Activated T-cell treated with anti-CD3 and anti-CD28 coated beads for 48 hours (primary cell): Measurements from ENCODE around the gene CPSF7.
"Not testable (repeated sequence)": the region's sequence is repeated elsewhere in the genome, so short reads cannot be mapped to it uniquely, and the experiment has no call there.

Experiments used
- DNase-seq: peaks from one replicate; pipeline ENCODE4 v3.0.0-alpha.2; 2020; ENCODE audit warnings: low read depth

The CPSF7 gene

GRCh38 chr11:61384271-61385242, 45.2 kb downstream of the CPSF7 start:
- DNase-seq = no peak

DNA sequence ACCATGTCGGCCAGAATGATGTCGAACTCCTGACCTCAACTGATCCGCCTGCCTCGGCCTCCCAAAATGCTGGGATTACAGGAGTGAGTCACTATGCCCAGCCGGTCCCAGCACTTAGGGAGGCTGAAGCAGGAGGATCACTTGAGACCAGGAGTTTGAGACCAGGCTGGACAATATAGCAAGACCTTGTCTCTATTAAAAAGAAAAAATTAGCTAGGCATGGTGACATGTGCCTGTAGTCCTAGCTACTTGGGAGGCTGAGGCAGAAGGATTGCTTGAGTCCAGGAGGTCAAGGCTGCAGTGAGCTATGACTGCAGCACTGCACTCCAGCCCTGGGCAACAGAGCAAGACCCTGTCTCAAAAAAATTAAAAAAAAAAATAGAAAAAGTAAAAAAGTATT, 45.9 kb downstream of the CPSF7 start:
- not testable (repeated sequence) for DNase-seq

DNA sequence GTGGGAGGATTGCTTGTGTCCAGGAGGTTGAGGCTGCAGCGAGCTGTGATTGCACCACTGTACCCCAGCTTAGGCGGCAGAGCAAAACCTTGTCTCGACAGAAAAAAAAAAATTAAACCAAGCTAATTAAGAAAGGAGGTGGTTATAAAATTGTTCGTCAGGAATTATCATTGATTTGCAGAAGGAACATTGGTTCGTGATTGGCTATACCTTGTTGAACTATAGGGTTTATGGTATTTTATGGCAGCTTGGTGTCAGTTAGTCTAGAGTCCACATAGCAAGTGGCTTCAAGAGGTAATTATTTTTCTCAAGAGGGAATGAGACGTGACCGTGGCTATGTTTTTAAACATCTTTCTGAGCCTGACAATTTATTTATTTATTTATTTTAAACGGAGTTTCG, 48.9 kb downstream of the CPSF7 start:
- no peak for DNase-seq

- no peak for DNase-seq
Observed at GRCh38 chr11:61378713-61379313, 51.0 kb downstream of the CPSF7 start.

GRCh38 chr11:61377461-61378160, 52.2 kb downstream of the CPSF7 start:
- DNase-seq = no peak

DNA sequence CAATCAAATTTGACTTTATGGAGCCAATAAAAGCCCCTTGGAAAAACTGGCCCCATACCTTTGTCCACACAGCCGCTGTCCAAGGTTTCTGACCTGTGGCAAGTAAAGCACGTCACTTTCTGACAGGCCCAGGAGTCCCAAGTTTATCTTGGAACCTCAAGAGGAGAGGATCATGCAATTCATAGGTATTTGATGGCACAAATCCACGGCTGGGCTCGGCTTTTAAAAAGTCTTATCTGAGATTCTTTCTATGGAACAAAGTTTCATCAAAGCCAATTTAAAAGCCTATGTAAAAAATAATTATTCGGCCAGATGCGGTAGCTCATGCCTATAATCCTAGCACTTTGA, 54.0 kb downstream of the CPSF7 start:
- no peak for DNase-seq

DNA sequence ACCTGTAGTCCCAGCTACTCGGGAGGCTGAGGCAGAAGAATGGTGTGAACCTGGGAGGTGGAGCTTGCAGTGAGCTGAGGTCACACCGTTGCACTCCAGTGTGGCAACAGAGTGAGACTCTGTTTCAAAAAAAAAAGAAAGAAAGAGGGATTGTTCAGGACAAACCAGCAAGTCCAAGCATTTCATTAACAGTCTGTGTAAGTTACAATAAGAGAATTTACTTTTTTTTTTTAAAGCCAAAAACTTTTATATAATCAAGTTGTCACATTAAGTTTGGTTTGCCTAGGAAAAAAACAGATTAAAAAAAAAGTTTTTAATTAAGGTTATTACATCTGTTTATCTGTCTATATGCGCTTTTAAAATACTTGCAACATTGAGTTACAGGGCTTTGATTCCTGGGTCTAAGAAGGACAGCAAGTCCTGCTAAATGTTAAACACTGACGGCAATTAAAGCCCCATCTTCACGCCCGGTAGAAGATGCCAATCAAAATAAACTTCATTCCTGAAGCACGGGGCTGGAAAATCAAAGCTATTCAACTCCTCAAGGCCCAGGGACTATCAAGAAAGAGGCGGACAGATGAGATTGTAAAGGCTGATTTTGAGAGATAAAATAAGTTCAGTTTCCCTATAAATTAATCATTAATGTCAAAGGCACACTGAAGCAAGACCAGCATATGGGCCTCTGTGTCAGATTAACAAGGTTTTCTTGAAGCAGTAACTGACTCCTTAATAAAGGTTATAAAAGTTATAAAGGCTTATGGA, 56.9 kb downstream of the CPSF7 start:
- DNase-seq = no peak

DNA sequence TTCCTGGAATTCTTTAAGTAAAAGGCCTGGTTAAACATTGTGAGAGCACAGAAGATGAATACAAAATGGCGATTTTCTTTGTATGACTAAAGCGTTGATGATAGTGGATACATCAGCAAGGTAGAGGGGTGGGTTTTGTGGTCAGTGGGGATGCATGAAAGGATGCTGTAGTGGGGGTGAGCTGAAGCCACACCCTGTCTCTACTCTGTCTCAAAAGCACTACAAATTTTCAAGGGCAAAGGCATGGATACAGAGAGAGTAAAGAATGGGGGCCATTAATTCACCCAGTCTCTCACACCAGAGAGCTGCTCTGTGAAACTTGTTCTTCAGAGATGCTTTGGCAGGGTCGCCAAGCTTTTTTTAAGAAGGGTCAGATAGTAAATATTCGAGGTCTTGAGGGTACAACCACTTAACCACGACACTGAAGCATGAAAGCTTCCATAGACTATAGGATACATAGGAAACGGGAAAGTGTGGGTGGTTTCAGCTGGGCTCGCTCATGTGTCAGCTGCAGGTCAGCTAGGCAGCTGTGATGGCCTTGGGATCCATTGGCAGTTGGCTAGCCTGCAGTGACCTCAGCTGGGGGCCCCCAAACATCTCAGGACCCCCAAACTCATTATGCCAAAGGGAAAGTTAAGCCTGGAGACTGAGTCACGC, 59.3 kb downstream of the CPSF7 start:
- DNase-seq = no peak

DNA sequence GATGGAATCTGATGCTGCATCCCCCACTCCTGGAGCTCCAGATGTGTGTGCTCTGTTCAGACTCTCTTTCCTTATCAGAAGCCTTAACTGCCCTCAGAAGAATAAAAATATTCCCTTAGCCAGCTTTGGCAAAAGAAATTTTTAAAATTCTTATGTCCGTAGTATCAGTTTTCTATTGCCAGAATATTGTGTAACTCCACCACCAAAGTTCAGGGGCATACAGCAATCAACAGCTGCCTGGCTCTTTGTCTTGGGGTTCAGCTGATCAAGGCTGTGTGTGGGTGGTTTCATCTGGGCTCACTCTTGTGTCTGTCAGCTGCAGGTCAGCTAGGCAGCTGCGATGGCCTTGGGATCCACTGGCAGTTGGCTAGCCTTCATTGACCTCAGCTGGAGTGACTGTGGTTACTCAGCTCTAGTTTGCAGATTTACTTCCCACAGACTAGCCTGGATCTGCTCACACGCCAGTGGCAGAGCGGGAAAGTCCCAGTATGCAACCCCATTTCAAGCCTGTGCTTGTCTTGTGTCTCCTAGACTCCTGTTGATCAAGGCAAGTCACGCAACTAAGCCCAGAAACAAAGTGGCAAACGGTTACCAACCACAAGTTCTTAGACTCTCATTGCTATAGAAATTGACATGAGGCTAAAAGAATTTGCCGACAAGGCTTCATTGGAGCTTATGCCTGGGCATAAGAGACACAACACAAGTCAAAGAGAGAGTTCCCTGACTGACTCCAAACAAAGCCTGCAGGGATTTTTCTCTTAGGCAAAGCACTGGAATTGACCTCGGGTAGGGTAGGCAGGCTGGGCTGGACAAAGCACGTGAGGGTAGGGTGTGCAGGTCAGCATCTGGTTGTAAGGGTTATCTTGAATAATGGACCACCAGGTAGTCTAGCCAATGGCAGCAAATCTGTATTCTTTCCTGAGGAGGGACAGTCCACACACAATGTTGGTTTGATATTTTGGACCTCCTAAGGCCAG, 60.1 kb downstream of the CPSF7 start:
- no peak for DNase-seq

DNA sequence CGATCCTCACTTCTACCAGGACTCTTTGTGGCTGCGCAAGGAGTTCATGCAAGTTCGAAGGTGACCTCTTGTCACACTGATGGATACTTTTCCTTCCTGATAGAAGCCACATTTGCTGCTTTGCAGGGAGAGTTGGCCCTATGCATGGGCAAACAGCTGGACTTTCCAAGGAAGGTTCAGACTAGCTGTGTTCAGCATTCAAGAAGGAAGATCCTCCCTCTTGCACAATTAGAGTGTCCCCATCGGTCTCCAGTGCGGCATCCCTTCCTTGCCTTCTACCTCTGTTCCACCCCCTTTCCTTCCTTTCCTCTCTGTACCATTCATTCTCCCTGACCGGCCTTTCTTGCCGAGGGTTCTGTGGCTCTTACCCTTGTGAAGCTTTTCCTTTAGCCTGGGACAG, 61.1 kb downstream of the CPSF7 start:
- DNase-seq = no peak

GRCh38 chr11:61367406-61367805, 62.4 kb downstream of the CPSF7 start:
- no peak for DNase-seq

DNA sequence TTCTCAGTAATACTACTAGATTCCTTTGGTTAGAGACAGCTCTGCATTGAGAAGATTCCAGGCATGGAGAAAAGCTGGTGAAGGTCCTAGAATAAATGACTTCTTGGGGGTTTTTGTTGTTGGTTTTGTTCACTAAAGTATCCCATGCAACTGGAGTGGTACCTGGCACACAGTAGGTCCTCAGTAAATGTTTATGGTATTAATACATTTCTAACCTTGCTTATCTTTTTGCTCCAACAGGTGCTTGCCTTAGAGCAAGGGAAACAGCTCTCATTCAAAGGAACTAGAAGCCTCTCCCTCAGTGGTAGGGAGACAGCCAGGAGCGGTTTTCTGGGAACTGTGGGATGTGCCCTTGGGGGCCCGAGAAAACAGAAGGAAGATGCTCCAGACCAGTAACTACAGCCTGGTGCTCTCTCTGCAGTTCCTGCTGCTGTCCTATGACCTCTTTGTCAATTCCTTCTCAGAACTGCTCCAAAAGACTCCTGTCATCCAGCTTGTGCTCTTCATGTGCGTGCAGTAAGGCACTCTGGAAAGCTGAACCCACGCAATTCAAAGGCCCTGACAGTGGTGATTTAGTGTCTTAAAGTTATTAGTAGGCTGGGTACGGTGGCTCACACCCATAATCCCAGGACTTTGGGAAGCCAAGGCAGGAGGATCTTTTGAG, 65.6 kb downstream of the CPSF7 start:
- DNase-seq = no peak

DNA sequence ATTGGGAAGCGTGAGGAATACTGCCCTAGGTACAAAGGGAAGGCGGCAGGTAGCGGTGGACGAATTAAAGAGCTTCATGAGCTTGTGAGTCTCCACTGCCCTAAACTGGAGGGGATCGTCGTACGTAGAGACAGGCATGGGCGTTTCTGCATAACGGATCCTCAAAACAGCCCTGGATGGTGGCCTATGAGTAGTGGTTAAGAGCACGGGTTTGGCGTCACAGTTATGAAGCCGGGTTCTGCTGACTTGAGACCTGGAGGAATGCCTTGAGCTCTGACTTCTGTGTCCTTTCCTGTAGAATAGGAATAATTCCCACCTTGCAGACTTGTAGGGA, 67.3 kb downstream of the CPSF7 start:
- DNase-seq = peak; percentile 8

DNA sequence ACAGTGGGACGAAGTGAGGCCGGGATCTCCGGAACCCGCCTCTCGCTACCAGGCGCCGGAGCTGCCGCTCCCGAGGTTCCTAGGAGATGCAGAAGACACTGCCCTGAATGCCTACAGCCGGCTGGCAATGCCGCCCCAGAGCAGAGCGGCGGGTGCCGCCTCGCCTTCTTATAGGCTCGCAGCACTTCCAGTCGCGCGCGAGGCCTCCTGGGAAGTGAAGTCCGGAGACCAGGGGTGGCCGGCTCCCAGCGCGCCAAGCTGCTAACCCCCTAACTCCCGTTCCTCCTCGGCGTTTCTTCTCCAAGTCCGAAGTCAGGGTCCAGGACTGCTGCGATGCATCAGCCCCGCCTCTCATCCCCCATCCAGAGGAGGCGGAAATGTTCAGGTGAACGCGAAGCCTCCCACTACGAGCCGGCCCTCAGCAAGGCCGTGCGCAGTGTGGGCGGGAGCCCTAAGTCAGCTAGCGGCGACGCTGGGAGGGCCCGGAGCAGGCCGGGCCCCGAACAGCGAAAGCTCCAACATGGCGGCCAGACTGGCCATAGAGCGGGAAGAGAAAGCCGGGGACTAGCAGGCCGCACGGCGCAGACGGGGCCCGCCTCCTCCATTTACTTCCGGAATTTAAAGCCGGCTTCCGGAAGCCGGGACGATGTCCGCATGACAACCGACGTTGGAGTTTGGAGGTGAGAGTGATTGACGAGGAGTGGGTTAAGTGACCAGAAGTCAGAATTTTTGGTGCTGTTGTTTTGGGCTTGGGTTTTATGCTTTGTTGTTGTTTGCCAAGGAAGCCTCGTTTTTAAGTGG, 67.8 kb downstream of the CPSF7 start, which contains the start of the genes CYB561A3 and TMEM138:
CYB561A3 (minus strand) TSS at position 142 of the 801 bp plus-strand sequence. CDS start 5,169 bp downstream, outside the sequence.
TMEM138 (plus strand) TSS at position 634 of the 801 bp plus-strand sequence. CDS start 2,017 bp downstream, outside the sequence.
- DNase-seq = peak; percentile 92

- DNase-seq = no peak
Observed at GRCh38 chr11:61361237-61361740, 68.5 kb downstream of the CPSF7 start.

DNA sequence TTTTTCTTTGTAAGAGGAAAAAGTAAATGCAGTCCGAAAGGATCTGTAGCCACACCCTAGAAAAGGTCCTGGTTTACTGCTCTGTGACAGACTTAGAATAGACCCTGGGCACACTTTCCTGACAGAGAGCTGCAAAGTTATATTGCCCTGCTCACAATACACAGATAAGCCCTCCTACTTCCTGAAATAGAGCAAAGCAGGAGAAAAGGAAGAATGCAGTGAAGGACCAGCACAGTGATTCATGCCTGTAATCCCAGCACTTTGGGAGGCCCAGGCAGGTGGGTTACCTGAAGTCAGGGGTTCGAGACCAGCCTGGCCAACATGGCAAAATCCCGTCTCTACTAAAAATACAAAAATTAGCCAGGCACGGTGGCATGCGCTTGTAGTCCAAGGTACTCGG, 70.3 kb downstream of the CPSF7 start:
- DNase-seq = no peak

DNA sequence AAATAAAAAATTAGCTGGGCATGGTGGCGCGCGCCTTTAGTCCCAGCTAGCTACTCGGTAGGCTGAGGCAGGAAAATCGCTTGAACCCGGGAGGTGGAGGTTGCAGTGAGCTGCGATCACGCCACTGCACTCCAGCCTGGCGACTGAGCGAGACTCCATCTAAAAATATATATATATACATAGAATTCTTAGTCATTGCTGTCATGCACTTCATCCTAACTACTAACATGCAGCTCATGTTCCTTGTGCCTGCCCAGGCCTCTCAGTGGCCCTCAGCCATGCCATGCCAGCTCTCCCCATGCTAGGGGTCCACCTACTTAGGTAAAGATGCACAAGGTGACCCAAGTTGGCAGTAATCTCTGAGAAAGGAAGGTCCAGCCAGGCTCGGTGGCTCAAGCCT, 71.2 kb downstream of the CPSF7 start:
- DNase-seq = no peak

GRCh38 chr11:61357894-61358239, 71.9 kb downstream of the CPSF7 start:
- no peak for DNase-seq
